Uterus (tissue), 2 donors: ENCODE results near the gene MINK1.
"Not testable (repeated sequence)": the region's sequence is repeated elsewhere in the genome, so short reads cannot be mapped to it uniquely, and the experiment has no call there.

Source experiments
- CTCF ChIP-seq, 4 experiments: fragments of 200-600 bp in 2 of 4; fragments of 450-650 bp in 2 of 4; sonication (generic) in 2 of 4; IDR thresholded peaks; one replicate each; pipeline ENCODE4 v1.5.1; 2016 to 2019; ENCODE audit warnings: antibody characterized with exemption in 4 of 4, mild to moderate bottlenecking in 2 of 4, moderate library complexity in 1 of 4
- POLR2A ChIP-seq, 2 donors: fragments of 450-650 bp; IDR thresholded peaks; one replicate each; pipeline ENCODE4 v1.6.1; 2016; ENCODE audit warnings: antibody characterized with exemption in 2 of 2, mild to moderate bottlenecking in 1 of 2, moderate library complexity in 1 of 2

- TF ChIP-seq CTCF, POLR2A (IDR thresholded peaks at IDR 0.05): not testable (repeated sequence)
Observed at GRCh38 chr17:4906642-4907041, 73.5 kb downstream of the MINK1 start.
